HG03060 (cell line): ENCODE results near the gene METTL25.
A peak's percentile ranks its signal among the peaks of the same experiment; 100 is the strongest.

Source experiments
- ATAC-seq: cut with Tn5 transposase; IDR thresholded peaks from one replicate; pipeline ENCODE4 v1.9.1; 2021; ENCODE audit warnings: low read depth, moderate number of reproducible peaks; ENCODE audit not compliant: unreplicated experiment

The METTL25 gene

DNA sequence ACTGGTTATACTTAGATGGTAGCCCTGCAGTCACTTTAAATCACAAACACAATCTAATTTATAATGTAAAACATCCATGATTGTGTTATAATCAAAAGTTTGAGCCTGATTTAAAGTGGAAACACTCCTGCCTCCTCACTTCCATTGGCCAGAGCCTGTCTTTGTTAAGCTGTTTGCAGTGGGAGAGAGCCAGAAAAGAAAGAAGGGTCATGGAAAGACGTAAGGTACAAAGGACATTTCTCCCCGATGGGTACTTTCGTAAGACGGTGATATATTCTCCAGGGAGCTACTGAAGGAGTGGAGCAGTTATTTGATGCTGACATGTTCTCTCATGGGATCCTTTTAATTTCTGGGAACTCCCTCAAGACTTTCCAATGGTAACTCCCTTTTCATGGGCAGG is 164.0 kb downstream of the METTL25 start:
- no peak for ATAC-seq

DNA sequence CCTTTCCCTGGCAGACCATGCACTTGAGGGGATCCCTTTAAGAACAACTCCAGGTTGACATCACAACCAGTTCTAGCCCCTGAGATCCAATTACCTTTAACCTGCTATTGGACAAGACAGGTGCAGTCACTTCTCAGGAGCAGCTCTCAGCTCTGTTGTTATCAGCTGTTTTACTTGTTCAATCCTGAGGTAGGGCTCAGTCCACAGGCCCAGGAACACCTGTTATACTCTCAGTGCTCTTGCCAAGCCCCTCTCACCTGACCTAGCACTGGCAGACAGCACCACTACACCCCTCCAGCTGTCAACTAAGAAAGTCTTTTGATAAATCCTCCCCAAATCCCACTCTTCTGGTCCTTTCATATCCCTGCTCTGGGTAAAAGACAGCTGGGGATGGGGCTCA is 164.4 kb downstream of the METTL25 start:
- no peak for ATAC-seq

DNA sequence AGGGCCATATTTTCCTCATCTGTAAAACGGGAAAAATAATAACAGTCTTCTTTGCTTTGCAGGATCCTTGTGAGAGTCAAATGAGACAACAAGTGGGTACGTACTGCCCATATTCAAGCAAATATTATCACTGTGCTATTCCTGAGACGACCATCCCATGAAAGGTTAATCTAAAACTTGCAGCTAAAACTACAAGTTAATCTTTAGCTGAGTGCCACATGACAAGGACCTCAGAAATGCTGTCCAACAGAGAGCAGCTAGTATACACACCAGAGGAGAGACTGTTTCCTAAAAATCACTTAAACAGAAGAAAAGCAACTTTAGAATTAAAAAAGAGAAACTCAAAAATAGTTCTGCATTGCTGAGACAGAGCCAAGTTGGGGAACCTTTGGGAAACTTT is 165.7 kb downstream of the METTL25 start:
- ATAC-seq, result no peak

DNA sequence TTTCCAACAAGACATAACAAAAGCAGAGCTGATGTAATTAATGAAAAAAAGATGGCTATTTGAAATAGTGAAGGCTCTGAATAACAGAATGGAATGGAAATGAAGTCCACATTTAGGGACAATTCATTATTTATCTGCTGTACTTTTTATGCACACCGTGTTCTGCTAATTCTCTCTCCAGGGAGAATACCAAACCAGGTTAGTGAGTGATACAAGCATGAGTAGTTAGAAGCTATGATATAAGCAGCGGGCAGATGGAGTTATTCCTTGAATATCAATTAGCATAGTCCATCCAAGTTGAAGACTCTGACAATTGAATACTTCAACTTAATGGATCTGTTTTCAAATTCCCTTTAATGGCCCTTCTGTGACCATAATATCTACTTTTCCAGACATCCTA is 166.3 kb downstream of the METTL25 start:
- ATAC-seq, result no peak

DNA sequence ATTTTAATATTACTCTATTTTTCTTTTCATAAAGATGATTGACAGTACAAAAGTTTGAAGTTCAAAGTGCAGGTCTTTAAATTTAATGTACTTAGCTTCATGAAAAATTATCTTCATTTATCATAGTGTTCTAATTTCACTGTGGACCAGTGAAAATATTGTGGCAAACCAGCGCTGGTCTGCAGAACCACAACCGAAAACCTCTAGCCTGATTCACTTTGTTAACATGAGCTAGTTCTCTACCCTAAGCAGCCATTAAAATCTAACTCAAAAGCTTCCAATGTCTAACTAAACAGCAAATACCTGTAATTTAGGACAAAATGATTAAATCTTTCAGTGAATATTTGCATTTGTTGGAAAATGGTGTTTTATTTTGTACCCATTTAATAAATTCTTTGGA is 167.3 kb downstream of the METTL25 start:
- ATAC-seq, result no peak

DNA sequence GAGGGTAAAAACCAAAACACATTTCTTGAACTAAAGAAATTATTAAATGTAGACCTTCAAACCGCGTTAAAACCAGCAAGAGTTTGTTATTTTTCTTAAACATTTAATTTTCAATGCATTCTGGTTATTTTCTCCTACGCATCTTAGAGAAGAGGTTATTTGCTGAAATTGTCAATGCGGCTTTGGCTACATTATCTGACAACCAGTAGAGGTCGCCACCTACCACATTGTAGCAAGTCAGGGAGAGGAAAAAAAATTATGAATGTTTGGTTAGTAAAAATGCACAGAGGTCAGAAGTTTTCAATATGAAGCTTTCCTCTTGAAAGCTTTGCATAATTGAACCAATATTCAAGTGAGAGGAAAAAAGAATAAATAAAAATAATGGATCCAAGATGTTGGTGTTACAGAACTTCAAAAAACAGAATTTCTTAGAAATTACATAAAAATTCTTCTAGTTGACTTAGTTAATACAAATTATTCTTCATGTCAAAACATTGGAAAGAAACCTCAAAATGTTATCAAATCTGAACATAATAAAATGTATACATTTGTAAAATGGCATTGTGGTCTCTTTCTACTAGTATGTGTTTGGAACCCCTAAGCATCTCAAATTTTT is 168.9 kb downstream of the METTL25 start:
- ATAC-seq, result peak; percentile 32
